Astrocyte of the spinal cord (primary cell): ENCODE results near the gene DIP2C.

ENCODE experiments used
- DNase-seq: peaks from one replicate; pipeline ENCODE4 v3.0.0; 2011; ENCODE audit warnings: low read depth, low spot score
- H3K4me3 ChIP-seq: 2 replicates; pipeline ENCODE4 v1.5.1; 2011; ENCODE audit warnings: low read depth, mild to moderate bottlenecking, low read length, moderate library complexity
- in situ Hi-C: cut with HindIII; loops from 2 replicates; pipeline ENCODE4 v1.10.0; 2017; ENCODE audit warnings: low sequenced_read_pairs
- TF ChIP-seq, protein P1 (sequence below): IDR thresholded peaks from 2 replicates; pipeline ENCODE4 v1.5.1; 2012; ENCODE audit warnings: low read depth, mild to moderate bottlenecking, low read length, inconsistent platforms

DIP2C gene

GRCh38 chr10:406976-407375 is 282.5 kb downstream of the DIP2C start:
- no peak for DNase-seq
- H3K4me3 ChIP-seq: no peak overlapping the region
- in situ Hi-C loops: no loop called here
- TF ChIP-seq, protein P1, sequence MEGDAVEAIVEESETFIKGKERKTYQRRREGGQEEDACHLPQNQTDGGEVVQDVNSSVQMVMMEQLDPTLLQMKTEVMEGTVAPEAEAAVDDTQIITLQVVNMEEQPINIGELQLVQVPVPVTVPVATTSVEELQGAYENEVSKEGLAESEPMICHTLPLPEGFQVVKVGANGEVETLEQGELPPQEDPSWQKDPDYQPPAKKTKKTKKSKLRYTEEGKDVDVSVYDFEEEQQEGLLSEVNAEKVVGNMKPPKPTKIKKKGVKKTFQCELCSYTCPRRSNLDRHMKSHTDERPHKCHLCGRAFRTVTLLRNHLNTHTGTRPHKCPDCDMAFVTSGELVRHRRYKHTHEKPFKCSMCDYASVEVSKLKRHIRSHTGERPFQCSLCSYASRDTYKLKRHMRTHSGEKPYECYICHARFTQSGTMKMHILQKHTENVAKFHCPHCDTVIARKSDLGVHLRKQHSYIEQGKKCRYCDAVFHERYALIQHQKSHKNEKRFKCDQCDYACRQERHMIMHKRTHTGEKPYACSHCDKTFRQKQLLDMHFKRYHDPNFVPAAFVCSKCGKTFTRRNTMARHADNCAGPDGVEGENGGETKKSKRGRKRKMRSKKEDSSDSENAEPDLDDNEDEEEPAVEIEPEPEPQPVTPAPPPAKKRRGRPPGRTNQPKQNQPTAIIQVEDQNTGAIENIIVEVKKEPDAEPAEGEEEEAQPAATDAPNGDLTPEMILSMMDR: no peak

DNA sequence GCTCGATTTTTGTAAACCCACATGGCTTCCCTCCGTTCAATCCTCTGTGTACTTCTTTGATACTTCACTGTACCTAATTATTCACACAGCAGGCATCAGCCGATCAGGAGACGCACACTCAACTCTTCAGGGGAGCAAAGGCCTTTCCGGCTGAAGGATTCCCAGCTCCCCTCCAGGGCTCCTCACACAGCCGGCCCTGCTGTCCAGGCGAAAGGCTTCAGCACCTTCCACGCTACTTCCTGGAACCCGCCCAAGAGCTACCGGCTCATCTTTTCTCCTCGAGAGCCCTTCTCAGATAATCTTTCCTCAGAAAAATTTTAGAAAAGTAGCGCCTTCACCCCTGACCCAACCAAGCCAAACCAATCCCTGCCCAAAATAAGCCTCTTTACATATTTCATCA is 283.8 kb downstream of the DIP2C start:
- TF ChIP-seq, protein P1: no peak
- H3K4me3 ChIP-seq: no peak overlapping the region
- no peak for DNase-seq
- in situ Hi-C loops: no loop called here

DNA sequence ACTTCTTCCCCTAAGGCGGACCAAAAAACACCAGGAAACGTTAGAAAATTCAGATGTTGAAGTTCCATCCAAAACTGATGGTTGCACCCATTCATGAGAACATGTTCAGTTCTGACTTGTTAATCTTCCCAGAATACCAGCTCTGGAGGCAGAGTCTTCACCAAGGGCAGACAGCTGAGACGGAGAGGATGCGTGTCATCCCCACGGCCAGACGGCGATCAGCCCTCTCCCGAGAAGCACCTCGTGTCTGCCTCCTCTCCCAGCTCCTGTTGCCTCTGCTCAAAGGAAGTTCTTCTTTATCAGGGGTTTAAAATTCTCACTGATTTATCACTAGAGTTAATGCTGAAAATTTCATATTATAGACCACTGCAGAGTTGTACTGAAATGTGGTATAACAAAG is 284.5 kb downstream of the DIP2C start:
- no peak overlapping the region for H3K4me3 ChIP-seq
- no peak for DNase-seq
- TF ChIP-seq, protein P1: no peak

GRCh38 chr10:404346-404745 is 285.1 kb downstream of the DIP2C start:
- no peak overlapping the region for H3K4me3 ChIP-seq
- TF ChIP-seq, protein P1: no peak
- in situ Hi-C loops: no loop called here
- DNase-seq: peak; percentile 29

More for the DNA sequence above, 284.5 kb downstream of the DIP2C start:
- in situ Hi-C loops: no loop called here

DNA sequence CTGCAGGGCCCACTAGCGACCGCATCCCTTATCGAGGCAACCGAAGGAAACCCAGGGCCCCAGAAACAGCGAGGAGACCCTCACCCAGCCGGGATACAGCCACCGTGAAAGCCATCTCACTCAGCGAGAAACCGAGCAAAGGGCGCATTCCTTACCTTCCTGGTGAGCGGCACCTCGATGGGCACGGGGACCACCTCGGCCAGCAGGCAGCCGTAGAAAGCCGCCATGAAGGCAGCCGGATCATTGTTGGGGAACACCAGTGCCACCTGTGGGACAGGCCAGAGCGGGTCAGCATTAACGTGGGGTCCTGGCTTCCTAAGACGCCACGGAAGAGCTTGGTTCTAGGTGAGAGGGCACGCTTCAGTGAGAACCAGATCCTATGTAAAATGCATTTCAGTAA is 290.5 kb downstream of the DIP2C start:
- H3K4me3 ChIP-seq: no peak overlapping the region
- in situ Hi-C loops: no loop called here
- TF ChIP-seq, protein P1: no peak
- no peak for DNase-seq

DNA sequence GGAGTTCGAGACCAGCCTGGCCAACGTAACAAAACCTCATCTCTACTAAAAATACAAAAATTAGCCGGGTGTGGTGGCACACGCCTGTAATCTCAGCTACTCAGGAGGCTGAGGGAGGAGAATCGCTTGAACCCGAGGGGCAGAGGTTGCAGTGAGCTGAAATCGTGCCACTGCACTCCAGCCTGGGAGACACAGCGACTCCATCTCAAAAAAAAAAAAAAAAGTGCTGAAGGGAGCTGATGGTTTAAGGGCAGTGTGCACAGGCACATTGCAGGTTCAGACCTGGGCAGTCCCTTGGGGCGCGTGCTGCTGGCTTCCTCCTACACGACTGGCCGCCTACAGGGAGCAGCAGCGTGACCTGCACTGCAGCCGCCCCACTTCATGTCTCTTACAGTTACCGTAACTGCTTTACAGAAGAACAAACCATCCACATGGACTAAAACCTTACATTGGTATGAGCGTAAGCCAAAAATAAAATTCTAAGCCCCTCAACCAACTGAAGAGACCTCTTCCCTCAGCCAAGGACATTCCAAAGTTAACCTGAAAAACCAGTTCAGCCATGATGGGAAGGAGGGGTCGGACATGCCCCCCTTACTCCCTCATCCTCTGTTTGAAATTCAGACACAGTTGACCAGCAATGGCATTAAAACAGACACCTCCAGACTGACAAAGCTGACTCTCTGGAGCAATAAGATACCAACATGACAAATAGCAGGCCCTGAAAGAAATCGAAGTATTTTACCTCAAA is 292.0 kb downstream of the DIP2C start:
- in situ Hi-C loops: no loop called here
- no peak overlapping the region for H3K4me3 ChIP-seq
- DNase-seq: no peak
- TF ChIP-seq, protein P1: no peak
